Gastrocnemius medialis (tissue), 4 donors: Measurements from ENCODE around the gene DCC. TPM values are rescaled to one million over a fixed set of nuclear protein-coding genes. Genes with fewer than 3 reads are reported as not detected.

Source experiments
- ATAC-seq, 2 donors: fragments of 150-250 bp; one replicate each; pipeline ENCODE4 v1.9.1; 2016
- DNase-seq, 2 donors: peaks; one replicate each; pipeline ENCODE4 v3.0.0-alpha.2; 2019
- H3K27ac ChIP-seq, 4 donors: fragments of 200-600 bp; sonication (generic); 1 replicate in 1 of 4; 2 replicates in 3 of 4; pipeline ENCODE4 v1.5.1; 2016 to 2018; ENCODE audit warnings: mild to moderate bottlenecking in 2 of 4, moderate library complexity in 1 of 4
- H3K27me3 ChIP-seq, 3 donors: fragments of 200-600 bp; sonication (generic) in 2 of 3; 1 replicate in 1 of 3; 2 replicates in 2 of 3; pipeline versions ENCODE4 v1.5.1 to v1.6.0; 2016 to 2019; ENCODE audit warnings: mild to moderate bottlenecking in 1 of 3, moderate library complexity in 1 of 3
- H3K36me3 ChIP-seq, 2 donors: fragments of 200-600 bp; sonication (generic) in 1 of 2; one replicate each; pipeline ENCODE4 v1.5.1; 2017 to 2018
- H3K4me1 ChIP-seq, 2 donors: fragments of 200-600 bp; sonication (generic) in 1 of 2; one replicate each; pipeline ENCODE4 v1.5.1; 2016 to 2017; ENCODE audit warnings: mild to moderate bottlenecking in 2 of 2
- H3K4me3 ChIP-seq, 4 donors: fragments of 200-600 bp; sonication (generic) in 3 of 4; 1 replicate in 1 of 4; 2 replicates in 3 of 4; pipeline ENCODE4 v1.5.1; 2016 to 2019; ENCODE audit warnings: mild to moderate bottlenecking in 2 of 4
- H3K9me3 ChIP-seq, 3 donors: fragments of 200-600 bp; sonication (generic) in 2 of 3; 1 replicate in 1 of 3; 2 replicates in 2 of 3; pipeline ENCODE4 v1.5.1; 2016 to 2019
- CTCF ChIP-seq, 5 experiments: fragments of 450-650 bp in 3 of 5; fragments of 200-600 bp in 2 of 5; sonication (generic) in 2 of 5; IDR thresholded peaks in 4 of 5; conservative IDR thresholded peaks in 1 of 5; 1 replicate in 4 of 5; 2 replicates in 1 of 5; pipeline ENCODE4 v1.5.1; 2016 to 2019; ENCODE audit warnings: antibody characterized with exemption in 5 of 5, mild to moderate bottlenecking in 3 of 5, moderate library complexity in 3 of 5
- POLR2A ChIP-seq, 2 donors: fragments of 450-650 bp; IDR thresholded peaks; one replicate each; pipeline ENCODE4 v1.6.1; 2017; ENCODE audit warnings: antibody characterized with exemption in 2 of 2, mild to moderate bottlenecking in 2 of 2, moderate library complexity in 2 of 2
- in situ Hi-C, 4 donors: fragments of 200-750 bp; cut with MboI; loops; one replicate each; pipeline versions ENCODE4 v1.15.0 to v1.8.0; 2017; ENCODE audit warnings: low sequenced_read_pairs in 4 of 4
- intact Hi-C: fragments of 100-400 bp; cut with DNase I; formaldehyde crosslinking; loops from one replicate; pipeline ENCODE4 v1.15.1; 2023; ENCODE audit warnings: low total_unique reads
- total RNA-seq, 4 donors: library from RNA; depleted of rRNA; stranded (reverse); fragments of >200 nt; gene quantifications; one replicate each; pipeline versions ENCODE4 v1.1.0 to v1.2.3, GENCODE V29; 2016

Gene DCC
- total RNA-seq, 4 donors from 2014 or later: not detected

GRCh38 chr18:52333860-52334259, 6.1 kb upstream of the DCC start:
- in situ Hi-C loops (no loop called here), intact Hi-C loops (no loop called here)
- DNase-seq (no peak), ATAC-seq (no peak)
- peaks cover 0 to 10% (median 4%) of the 10 kb centered on the region in 3 donors for H3K27me3 ChIP-seq
- H3K27ac ChIP-seq: no peak overlapping the region
- TF ChIP-seq POLR2A (IDR thresholded peaks at IDR 0.05) (no peak), CTCF (IDR thresholded peaks at IDR 0.05 in 4 of 5, conservative IDR thresholded peaks at IDR 0.05 in 1 of 5) (no peak)
- H3K9me3 ChIP-seq: no peaks in the 10 kb centered on the region
- no peaks in the 10 kb centered on the region for H3K4me1 ChIP-seq
- H3K4me3 ChIP-seq: no peak overlapping the region
- H3K36me3 ChIP-seq: no peaks in the 10 kb centered on the region

DNA sequence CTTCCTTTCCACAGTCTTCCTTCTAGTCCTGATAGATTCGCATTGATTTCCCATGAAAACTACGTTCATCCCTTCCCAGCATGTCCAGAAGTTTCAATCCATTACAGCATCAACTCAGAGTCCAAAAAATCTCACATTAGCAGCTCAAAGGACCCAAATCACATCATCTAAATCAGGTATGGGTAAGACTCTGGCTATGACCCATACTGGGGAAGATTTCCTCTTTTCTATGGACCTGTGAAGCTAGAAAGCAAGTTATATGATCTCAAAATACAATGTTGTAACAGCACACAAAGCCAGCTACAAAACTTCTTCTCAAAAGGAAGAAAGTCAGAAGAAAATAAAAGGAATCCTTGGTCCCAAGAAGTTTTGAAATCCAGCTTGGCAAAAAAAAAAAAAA, 5.7 kb upstream of the DCC start:
- Histone ChIP-seq H3K36me3 (no peaks in the 10 kb centered on the region), H3K4me1 (no peaks in the 10 kb centered on the region), H3K4me3 (no peak overlapping the region), H3K27me3 (peaks cover 0 to 14% (median 7%) of the 10 kb centered on the region in 3 donors), H3K27ac (no peak overlapping the region), H3K9me3 (no peaks in the 10 kb centered on the region)
- intact Hi-C loops (no loop called here), in situ Hi-C loops (no loop called here)
- DNase-seq: no peak
- no peak for ATAC-seq
- TF ChIP-seq POLR2A (IDR thresholded peaks at IDR 0.05) (no peak), CTCF (IDR thresholded peaks at IDR 0.05 in 4 of 5, conservative IDR thresholded peaks at IDR 0.05 in 1 of 5) (no peak)

GRCh38 chr18:52334896-52335295, 5.1 kb upstream of the DCC start:
- no peak overlapping the region for H3K27ac ChIP-seq
- H3K9me3 ChIP-seq: no peaks in the 10 kb centered on the region
- DNase-seq (no peak), ATAC-seq (no peak)
- TF ChIP-seq POLR2A (IDR thresholded peaks at IDR 0.05): no peak
- no peak for TF ChIP-seq CTCF (IDR thresholded peaks at IDR 0.05 in 4 of 5, conservative IDR thresholded peaks at IDR 0.05 in 1 of 5)
- no peak overlapping the region for H3K4me3 ChIP-seq
- intact Hi-C loops (no loop called here), in situ Hi-C loops (no loop called here)
- peaks cover 4 to 20% (median 12%) of the 10 kb centered on the region in 3 donors for H3K27me3 ChIP-seq
- no peaks in the 10 kb centered on the region for H3K4me1 ChIP-seq
- H3K36me3 ChIP-seq: no peaks in the 10 kb centered on the region

GRCh38 chr18:52337276-52337675, 2.7 kb upstream of the DCC start:
- Histone ChIP-seq H3K36me3 (no peaks in the 10 kb centered on the region), H3K27me3 (peaks cover 27 to 33% (median 32%) of the 10 kb centered on the region in 3 donors)

More at GRCh38 chr18:52337276-52337675, 2.7 kb upstream of the DCC start:
- H3K9me3 ChIP-seq: no peaks in the 10 kb centered on the region
- H3K4me3 ChIP-seq: no peak overlapping the region
- no peak for ATAC-seq
- in situ Hi-C loops (no loop called here), intact Hi-C loops (no loop called here)
- H3K4me1 ChIP-seq: no peaks in the 10 kb centered on the region
- no peak overlapping the region for H3K27ac ChIP-seq
- no peak for TF ChIP-seq POLR2A (IDR thresholded peaks at IDR 0.05)
- no peak for TF ChIP-seq CTCF (IDR thresholded peaks at IDR 0.05 in 4 of 5, conservative IDR thresholded peaks at IDR 0.05 in 1 of 5)
- no peak for DNase-seq
